Testis (tissue), 3 donors: ENCODE data around the gene TRIM46. TPM values are rescaled to one million over a fixed set of nuclear protein-coding genes. Genes with fewer than 3 reads are reported as not detected.

Source experiments
- DNase-seq: peaks from one replicate; pipeline ENCODE4 v3.0.0-alpha.2; 2019
- H3K27ac ChIP-seq, 2 donors: fragments of 200-600 bp; sonication (generic); one replicate each; pipeline ENCODE4 v1.5.1; 2019
- H3K27me3 ChIP-seq: fragments of 200-600 bp; sonication (generic); one replicate; pipeline ENCODE4 v1.5.1; 2019
- H3K36me3 ChIP-seq: fragments of 200-600 bp; sonication (generic); one replicate; pipeline ENCODE4 v1.5.1; 2017; ENCODE audit warnings: low read depth; ENCODE audit errors: missing control alignments
- H3K4me1 ChIP-seq: fragments of 200-600 bp; sonication (generic); one replicate; pipeline ENCODE4 v1.5.1; 2019
- H3K4me3 ChIP-seq, 2 donors: fragments of 200-600 bp; sonication (generic); one replicate each; pipeline ENCODE4 v1.5.1; 2017 to 2019
- H3K9me3 ChIP-seq: fragments of 200-600 bp; sonication (generic); one replicate; pipeline ENCODE4 v1.5.1; 2017
- CTCF ChIP-seq, 3 experiments: fragments of 450-650 bp in 2 of 3; fragments of 200-600 bp in 1 of 3; sonication (generic) in 1 of 3; IDR thresholded peaks; one replicate each; pipeline ENCODE4 v1.5.1; 2016 to 2019; ENCODE audit warnings: antibody characterized with exemption in 3 of 3, mild to moderate bottlenecking in 2 of 3, moderate library complexity in 1 of 3
- POLR2A ChIP-seq: fragments of 450-650 bp; IDR thresholded peaks from one replicate; pipeline ENCODE4 v1.6.1; 2017; ENCODE audit warnings: antibody characterized with exemption, mild to moderate bottlenecking, moderate library complexity
- WGBS, 2 donors: methylation state at CpG; one replicate each; pipeline ENCODE4 v1.1.5; 2018; 5-methylcytosine and 5-hydroxymethylcytosine counted together
- intact Hi-C: fragments of 100-400 bp; cut with DNase I; formaldehyde crosslinking; loops from one replicate; pipeline ENCODE4 v1.15.1; 2023; ENCODE audit warnings: low total_unique reads
- polyA plus RNA-seq: library from polyadenylated mRNA; stranded (reverse); fragments of 350-450 nt; fragmentation: Illumina TruSeq; extraction: RNeasy Lipid Tissue Mini Kit (QIAGEN cat#74804); gene quantifications from one replicate; pipeline ENCODE4 v1.2.3, GENCODE V29; 2014; ENCODE audit warnings: low read depth, low replicate concordance; ENCODE audit not compliant: insufficient read depth
- total RNA-seq, 2 donors: library from RNA; depleted of rRNA; stranded (reverse); fragments of >200 nt; gene quantifications; one replicate each; pipeline ENCODE4 v1.2.3, GENCODE V29; 2016

The TRIM46 gene
- total and polyA plus RNA-seq, 3 donors from 2014 or later = 3.7 to 4.0 (median 3.9) TPM

GRCh38 chr1:155181371-155182051, 7.9 kb downstream of the TRIM46 start:
- H3K27me3 ChIP-seq = no peaks in the 10 kb centered on the region
- H3K4me3 ChIP-seq = no peak overlapping the region
- H3K36me3 ChIP-seq = no peaks in the 10 kb centered on the region
- no peaks in the 10 kb centered on the region for H3K9me3 ChIP-seq
- no peak for DNase-seq
- no peak for TF ChIP-seq POLR2A
- no peak for TF ChIP-seq CTCF (IDR thresholded peaks at IDR 0.05)
- intact Hi-C loops = no loop called here
- no peak overlapping the region for H3K27ac ChIP-seq
- 80 to 83% methylated on average over 16 to 18 of the region's 18 CpGs for WGBS, 2 donors
- H3K4me1 ChIP-seq = peaks cover 3% of the 10 kb centered on the region

- H3K27me3 ChIP-seq = no peaks in the 10 kb centered on the region
- no peak for DNase-seq
- no peaks in the 10 kb centered on the region for H3K9me3 ChIP-seq
- H3K36me3 ChIP-seq = no peaks in the 10 kb centered on the region
- WGBS, 2 donors = 91 to 93% methylated on average over 7 of the region's 7 CpGs
- no peak overlapping the region for H3K27ac ChIP-seq
- TF ChIP-seq CTCF (IDR thresholded peaks at IDR 0.05) = no peak
- no peak for TF ChIP-seq POLR2A
- intact Hi-C loops = no loop called here
- peaks cover under 1% of the 10 kb centered on the region for H3K4me1 ChIP-seq
- no peak overlapping the region for H3K4me3 ChIP-seq
These were observed 8.5 kb downstream of the TRIM46 start for GRCh38 chr1:155182052-155182550.

- 90 to 96% methylated on average over 12 to 20 of the region's 20 CpGs for WGBS, 2 donors
- no peaks in the 10 kb centered on the region for H3K27me3 ChIP-seq
- no peak overlapping the region for H3K27ac ChIP-seq
- DNase-seq = no peak
- intact Hi-C loops = no loop called here
- no peaks in the 10 kb centered on the region for H3K9me3 ChIP-seq
- no peaks in the 10 kb centered on the region for H3K4me1 ChIP-seq
- no peak overlapping the region for H3K4me3 ChIP-seq
- TF ChIP-seq CTCF (IDR thresholded peaks at IDR 0.05) (no peak), POLR2A (no peak)
- no peaks in the 10 kb centered on the region for H3K36me3 ChIP-seq
These were observed 10.1 kb downstream of the TRIM46 start for GRCh38 chr1:155183775-155184221.

GRCh38 chr1:155184351-155184811, 10.7 kb downstream of the TRIM46 start:
- no peak for TF ChIP-seq POLR2A
- TF ChIP-seq CTCF (IDR thresholded peaks at IDR 0.05) = no peak
- no peak for DNase-seq
- Histone ChIP-seq H3K27ac (no peak overlapping the region), H3K4me1 (no peaks in the 10 kb centered on the region), H3K4me3 (no peak overlapping the region), H3K36me3 (no peaks in the 10 kb centered on the region), H3K9me3 (no peaks in the 10 kb centered on the region), H3K27me3 (no peaks in the 10 kb centered on the region)
- WGBS, 2 donors = 86 to 97% methylated on average over 4 of the region's 4 CpGs
- intact Hi-C loops = no loop called here
